Testis (tissue), 2 donors: Measurements from ENCODE around the gene ARHGAP27.

ENCODE experiments used
- POLR2A ChIP-seq: fragments of 450-650 bp; IDR thresholded peaks from one replicate; pipeline ENCODE4 v1.6.1; 2017; ENCODE audit warnings: antibody characterized with exemption, mild to moderate bottlenecking, moderate library complexity
- TF ChIP-seq, protein P1 (sequence below), 3 experiments: fragments of 450-650 bp in 2 of 3; fragments of 200-600 bp in 1 of 3; sonication (generic) in 1 of 3; IDR thresholded peaks; one replicate each; pipeline ENCODE4 v1.5.1; 2016 to 2019; ENCODE audit warnings: antibody characterized with exemption in 3 of 3, mild to moderate bottlenecking in 2 of 3, moderate library complexity in 1 of 3

- no peak for TF ChIP-seq POLR2A
- TF ChIP-seq, protein P1, sequence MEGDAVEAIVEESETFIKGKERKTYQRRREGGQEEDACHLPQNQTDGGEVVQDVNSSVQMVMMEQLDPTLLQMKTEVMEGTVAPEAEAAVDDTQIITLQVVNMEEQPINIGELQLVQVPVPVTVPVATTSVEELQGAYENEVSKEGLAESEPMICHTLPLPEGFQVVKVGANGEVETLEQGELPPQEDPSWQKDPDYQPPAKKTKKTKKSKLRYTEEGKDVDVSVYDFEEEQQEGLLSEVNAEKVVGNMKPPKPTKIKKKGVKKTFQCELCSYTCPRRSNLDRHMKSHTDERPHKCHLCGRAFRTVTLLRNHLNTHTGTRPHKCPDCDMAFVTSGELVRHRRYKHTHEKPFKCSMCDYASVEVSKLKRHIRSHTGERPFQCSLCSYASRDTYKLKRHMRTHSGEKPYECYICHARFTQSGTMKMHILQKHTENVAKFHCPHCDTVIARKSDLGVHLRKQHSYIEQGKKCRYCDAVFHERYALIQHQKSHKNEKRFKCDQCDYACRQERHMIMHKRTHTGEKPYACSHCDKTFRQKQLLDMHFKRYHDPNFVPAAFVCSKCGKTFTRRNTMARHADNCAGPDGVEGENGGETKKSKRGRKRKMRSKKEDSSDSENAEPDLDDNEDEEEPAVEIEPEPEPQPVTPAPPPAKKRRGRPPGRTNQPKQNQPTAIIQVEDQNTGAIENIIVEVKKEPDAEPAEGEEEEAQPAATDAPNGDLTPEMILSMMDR (IDR thresholded peaks at IDR 0.05), result no peak
Measured at GRCh38 chr17:45372325-45372869, 60.3 kb downstream of the ARHGAP27 start.
